ENCODE data around the gene CDH11.

Gene CDH11

DNA sequence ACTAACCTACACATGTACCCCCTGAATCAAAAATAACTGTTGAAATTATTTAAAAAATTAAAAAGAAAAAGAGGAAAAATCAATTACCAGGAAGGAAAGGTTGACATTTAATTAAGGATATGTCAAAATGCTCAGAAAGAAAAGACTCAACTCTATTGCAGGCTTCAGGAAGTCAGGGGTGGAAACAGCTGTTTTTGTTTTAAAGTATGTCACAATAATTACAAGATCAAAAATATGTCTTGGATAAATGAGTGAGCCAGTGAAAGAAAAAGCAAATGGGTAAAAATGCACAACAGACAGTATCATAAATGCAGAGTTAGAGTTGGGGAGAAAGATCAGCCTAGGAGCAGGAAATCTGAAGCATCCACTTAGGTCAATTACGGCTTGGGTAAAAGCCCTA, 146.0 kb downstream of the CDH11 start:
- Histone ChIP-seq H3K27ac (replicated peaks) (no peak overlapping the region), H3K4me3 (replicated peaks; ENCODE audit: insufficient read depth, low read length) (no peak overlapping the region), H3K27me3 (ENCODE audit: insufficient read depth, poor library complexity, severe bottlenecking) (no peaks in the 10 kb centered on the region)
- no peak for DNase-seq (ENCODE audit: low read depth in 1 of 2, low spot score in 1 of 2)
- no peak for TF ChIP-seq POLR2AphosphoS5 (IDR thresholded peaks at IDR 0.05; ENCODE audit: low read depth)
- no peak for TF ChIP-seq SPI1 (IDR thresholded peaks at IDR 0.05; ENCODE audit: borderline replicate concordance, low read depth)
- TF ChIP-seq CTCF (IDR thresholded peaks at IDR 0.05; ENCODE audit: insufficient read depth, low read length): no peak
- TF ChIP-seq, protein P1, sequence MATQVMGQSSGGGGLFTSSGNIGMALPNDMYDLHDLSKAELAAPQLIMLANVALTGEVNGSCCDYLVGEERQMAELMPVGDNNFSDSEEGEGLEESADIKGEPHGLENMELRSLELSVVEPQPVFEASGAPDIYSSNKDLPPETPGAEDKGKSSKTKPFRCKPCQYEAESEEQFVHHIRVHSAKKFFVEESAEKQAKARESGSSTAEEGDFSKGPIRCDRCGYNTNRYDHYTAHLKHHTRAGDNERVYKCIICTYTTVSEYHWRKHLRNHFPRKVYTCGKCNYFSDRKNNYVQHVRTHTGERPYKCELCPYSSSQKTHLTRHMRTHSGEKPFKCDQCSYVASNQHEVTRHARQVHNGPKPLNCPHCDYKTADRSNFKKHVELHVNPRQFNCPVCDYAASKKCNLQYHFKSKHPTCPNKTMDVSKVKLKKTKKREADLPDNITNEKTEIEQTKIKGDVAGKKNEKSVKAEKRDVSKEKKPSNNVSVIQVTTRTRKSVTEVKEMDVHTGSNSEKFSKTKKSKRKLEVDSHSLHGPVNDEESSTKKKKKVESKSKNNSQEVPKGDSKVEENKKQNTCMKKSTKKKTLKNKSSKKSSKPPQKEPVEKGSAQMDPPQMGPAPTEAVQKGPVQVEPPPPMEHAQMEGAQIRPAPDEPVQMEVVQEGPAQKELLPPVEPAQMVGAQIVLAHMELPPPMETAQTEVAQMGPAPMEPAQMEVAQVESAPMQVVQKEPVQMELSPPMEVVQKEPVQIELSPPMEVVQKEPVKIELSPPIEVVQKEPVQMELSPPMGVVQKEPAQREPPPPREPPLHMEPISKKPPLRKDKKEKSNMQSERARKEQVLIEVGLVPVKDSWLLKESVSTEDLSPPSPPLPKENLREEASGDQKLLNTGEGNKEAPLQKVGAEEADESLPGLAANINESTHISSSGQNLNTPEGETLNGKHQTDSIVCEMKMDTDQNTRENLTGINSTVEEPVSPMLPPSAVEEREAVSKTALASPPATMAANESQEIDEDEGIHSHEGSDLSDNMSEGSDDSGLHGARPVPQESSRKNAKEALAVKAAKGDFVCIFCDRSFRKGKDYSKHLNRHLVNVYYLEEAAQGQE (IDR thresholded peaks at IDR 0.05; ENCODE audit: insufficient replicate concordance, low read depth): no peak
- no peak for TF ChIP-seq GABPA (IDR thresholded peaks at IDR 0.05; ENCODE audit: low read depth)

GRCh38 chr16:64974381-64974780, 147.5 kb downstream of the CDH11 start:
- H3K4me3 ChIP-seq (replicated peaks; ENCODE audit: insufficient read depth, low read length): no peak overlapping the region
- no peak overlapping the region for H3K27ac ChIP-seq (replicated peaks)
- no peaks in the 10 kb centered on the region for H3K27me3 ChIP-seq (ENCODE audit: insufficient read depth, poor library complexity, severe bottlenecking)
- TF ChIP-seq POLR2AphosphoS5 (IDR thresholded peaks at IDR 0.05; ENCODE audit: low read depth) (no peak), CTCF (IDR thresholded peaks at IDR 0.05; ENCODE audit: insufficient read depth, low read length) (no peak), SPI1 (IDR thresholded peaks at IDR 0.05; ENCODE audit: borderline replicate concordance, low read depth) (no peak), GABPA (IDR thresholded peaks at IDR 0.05; ENCODE audit: low read depth) (no peak)
- TF ChIP-seq, protein P1 (IDR thresholded peaks at IDR 0.05; ENCODE audit: insufficient replicate concordance, low read depth): no peak
- no peak for DNase-seq (ENCODE audit: low read depth in 1 of 2, low spot score in 1 of 2)

- Histone ChIP-seq H3K27ac (replicated peaks) (no peak overlapping the region), H3K4me3 (replicated peaks; ENCODE audit: insufficient read depth, low read length) (no peak overlapping the region), H3K27me3 (ENCODE audit: insufficient read depth, poor library complexity, severe bottlenecking) (no peaks in the 10 kb centered on the region)
- no peak for TF ChIP-seq CTCF (IDR thresholded peaks at IDR 0.05; ENCODE audit: insufficient read depth, low read length)
- TF ChIP-seq GABPA (IDR thresholded peaks at IDR 0.05; ENCODE audit: low read depth): no peak
- TF ChIP-seq, protein P1 (IDR thresholded peaks at IDR 0.05; ENCODE audit: insufficient replicate concordance, low read depth): no peak
- TF ChIP-seq SPI1 (IDR thresholded peaks at IDR 0.05; ENCODE audit: borderline replicate concordance, low read depth): no peak
- no peak for DNase-seq (ENCODE audit: low read depth in 1 of 2, low spot score in 1 of 2)
These were observed 148.7 kb downstream of the CDH11 start for GRCh38 chr16:64973171-64973570.
